ENCODE data around the gene SHLD1.
"Not testable (repeated sequence)": the region's sequence is repeated elsewhere in the genome, so short reads cannot be mapped to it uniquely, and the experiment has no call there.

Gene SHLD1

DNA sequence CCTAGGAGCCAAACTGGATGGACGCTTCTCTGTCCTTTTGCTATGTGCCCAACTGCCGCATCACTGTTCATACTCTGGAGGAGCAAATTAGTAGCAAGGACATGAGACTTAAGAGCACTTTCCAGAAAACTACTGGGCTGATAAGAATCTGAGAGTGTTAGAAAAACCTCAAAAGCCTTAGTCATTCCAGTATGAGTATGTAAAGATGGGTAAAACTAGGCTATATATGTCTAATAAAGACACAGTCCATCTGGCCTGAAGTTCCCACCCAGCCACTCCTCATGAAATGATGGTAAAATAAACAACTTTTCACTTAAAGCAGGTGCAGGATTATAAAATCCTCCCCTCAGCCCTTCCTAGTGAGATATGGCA is 30.6 kb downstream of the SHLD1 start:
- DNase-seq (ENCODE audit: low read depth in 1 of 2, low spot score in 1 of 2), result no peak

DNA sequence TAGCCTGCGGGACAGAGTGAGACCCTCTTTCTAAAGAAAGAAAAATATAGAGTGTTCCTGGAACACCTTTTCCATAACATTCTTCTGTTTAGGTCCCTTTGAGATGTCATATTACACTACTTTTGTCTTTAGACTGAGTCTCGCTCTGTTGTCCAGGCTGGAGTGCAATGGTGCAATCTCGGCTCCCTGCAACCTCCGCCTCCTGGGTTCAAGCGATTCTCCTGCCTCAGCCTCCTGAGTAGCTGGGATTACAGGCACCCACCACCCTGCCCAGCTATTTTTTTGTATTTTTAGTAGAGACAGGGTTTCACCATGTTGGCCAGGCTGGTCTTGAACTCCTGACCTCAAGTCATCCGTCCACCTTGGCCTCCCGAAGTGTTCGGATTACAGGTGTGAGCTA is 31.2 kb downstream of the SHLD1 start:
- DNase-seq (ENCODE audit: low read depth in 1 of 2, low spot score in 1 of 2), result not testable (repeated sequence)

DNA sequence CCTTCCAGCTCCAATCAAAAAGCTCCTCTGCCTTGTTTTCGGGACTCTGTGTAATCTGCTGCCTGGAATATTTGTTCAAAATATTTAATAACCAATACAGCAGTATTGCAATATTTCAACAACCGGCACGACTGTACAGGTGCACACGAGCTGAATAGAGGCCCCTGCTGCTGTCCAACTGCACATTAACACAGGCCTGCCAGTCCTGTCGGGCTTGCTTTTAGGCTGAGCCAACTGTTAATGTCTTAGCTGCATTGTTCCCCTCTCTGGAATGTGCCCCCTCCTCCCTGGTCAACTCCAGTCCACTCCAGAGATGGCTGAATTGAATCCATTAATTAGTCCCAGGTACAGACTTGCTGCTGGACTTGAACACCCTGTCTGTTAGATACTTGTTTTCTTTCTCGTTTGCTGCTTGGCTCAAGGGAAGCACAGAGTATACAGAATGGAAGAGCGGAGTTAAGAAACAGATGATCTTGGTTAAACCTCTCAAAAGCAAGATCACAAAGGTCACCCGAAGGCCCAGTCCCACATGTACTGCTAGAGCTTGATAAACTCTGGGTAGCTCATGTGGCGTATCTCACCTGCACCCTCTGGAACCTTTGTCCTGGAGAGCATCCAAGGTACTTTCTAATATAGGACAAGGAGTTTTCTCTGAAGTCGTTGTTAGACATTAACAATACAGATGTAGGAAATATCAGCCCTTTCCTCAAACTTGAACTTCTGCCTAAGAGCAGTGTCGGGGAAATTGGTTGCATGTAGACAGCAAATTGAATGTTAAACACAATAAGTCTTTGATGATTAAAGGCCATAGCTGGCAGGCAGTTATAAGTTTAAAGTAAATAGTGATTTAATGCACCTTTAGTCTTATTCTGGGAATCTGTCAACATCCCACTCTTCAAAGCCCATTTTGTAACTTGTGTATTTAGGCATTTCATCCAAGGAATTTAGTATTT is 31.9 kb downstream of the SHLD1 start:
- no peak for DNase-seq (ENCODE audit: low read depth in 1 of 2, low spot score in 1 of 2)

DNA sequence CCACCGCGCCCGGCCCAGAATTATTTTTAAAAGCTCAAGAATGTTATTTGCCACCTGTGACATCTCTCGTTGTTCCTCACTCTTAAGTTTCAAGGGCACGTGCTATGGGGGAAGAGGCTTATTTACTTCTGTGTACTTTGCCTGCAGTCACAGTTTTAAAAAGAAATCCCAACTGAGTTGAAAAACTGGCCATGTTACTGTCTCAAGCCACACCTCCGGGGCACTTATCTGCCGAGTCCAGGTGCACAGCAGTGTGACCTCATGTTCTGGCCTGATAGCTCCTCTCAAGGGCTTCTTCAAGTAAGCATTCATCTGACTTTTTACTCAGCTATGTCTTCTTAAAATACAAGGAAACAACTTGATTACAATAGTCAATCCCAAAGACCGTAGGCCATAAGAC is 34.5 kb downstream of the SHLD1 start:
- DNase-seq (ENCODE audit: low read depth in 1 of 2, low spot score in 1 of 2), result no peak

DNA sequence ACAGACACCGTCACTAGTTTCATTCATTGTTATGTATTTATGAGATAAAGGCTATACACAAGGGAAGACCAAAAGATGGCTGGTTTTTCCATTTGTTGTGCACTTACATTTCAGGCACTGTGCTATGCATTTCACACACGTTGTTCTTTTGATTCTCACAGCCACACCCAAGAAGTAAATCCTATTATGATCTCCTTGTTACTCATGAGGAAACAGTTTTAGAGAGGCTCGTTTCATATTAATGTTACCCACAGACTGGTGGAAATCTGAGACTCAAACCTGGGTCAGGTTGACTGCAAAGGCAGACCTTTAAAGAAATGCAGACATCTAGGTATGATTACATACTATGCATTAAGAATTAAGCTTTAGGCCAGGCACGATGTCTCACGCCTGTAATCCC is 34.9 kb downstream of the SHLD1 start:
- no peak for DNase-seq (ENCODE audit: low read depth in 1 of 2, low spot score in 1 of 2)

DNA sequence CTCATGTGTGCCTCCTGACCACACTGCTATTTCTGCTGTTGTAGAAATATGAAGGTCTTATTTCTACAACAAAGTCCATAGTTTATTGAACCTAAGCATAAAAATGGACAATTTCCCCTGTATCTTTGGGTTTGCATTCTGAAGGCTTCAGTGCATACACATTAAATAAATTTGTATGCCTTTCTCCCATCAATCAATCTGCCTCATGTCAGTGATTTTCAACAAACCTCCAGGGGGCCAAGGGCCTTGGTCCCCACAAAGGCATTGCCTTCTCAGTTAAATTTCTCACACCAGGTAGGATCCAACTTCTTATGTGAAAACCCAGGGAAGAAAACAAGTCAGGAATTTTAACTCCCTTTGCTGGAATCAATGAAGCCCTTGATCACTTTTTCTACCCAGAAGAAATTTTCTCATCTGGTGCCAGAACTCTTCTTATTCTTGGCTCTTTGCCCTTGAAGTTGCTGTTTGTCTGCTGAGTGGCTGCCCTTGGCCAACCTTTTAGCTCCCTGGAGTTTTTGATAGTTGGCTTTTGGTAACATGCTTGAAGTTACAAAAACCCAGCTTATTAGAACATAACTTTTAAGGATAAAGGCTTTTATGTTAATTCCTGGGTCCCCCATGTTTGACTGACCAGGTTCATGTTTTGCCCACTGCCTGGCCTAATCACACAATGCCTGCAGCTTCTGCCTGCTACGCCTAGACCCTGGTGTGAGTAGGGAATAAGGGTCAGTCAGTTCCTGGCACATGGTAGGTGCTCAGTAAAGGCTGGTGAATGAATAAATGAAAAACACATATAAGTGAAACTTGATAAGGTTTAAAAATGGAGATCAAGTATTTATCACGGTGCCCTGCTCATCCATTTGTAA is 37.0 kb downstream of the SHLD1 start:
- no peak for DNase-seq (ENCODE audit: low read depth in 1 of 2, low spot score in 1 of 2)

DNA sequence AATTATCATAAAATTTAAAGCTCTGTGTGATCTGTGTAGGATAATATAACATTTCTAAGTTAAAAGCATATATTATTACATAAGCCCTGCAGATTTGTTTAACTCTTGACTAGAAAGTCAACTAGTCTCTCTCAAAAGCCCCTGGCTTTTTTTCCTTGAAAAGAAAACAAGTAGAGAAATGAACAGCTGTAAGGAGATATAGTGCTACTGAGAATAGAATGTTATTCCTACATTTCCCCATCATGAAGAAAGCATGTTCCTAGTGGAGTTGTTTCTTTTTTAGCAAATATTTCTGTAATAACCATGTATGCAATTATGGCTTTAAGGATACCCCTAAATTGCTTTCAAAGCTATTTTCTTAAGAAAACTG is 37.6 kb downstream of the SHLD1 start:
- DNase-seq (ENCODE audit: low read depth in 1 of 2, low spot score in 1 of 2), result no peak

DNA sequence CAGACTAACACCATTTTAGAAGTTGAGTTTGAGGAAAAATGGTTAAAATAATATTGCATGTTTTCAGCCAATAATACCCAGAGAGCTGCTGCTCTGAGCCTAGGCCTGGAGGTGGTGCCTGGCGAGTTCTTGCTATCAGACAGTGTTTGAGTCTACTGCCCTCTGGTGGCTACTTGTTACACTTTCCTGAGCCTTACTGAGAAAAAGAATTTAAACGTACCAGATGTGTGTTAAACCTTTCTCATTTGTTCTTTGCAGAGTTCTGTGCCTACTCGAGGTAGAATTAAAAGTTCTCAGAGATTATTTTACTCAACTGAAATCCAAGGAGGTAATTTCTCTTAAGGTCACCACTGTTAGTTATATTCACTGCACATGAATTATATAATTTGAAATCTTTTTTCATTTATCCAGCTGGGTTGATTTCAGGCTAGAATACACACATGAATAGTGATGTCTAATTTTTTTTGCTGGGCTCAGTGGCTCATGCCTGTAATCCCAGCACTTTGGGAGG is 38.2 kb downstream of the SHLD1 start:
- DNase-seq (ENCODE audit: low read depth in 1 of 2, low spot score in 1 of 2), result peak in 1 of 2 donors; percentile 56

DNA sequence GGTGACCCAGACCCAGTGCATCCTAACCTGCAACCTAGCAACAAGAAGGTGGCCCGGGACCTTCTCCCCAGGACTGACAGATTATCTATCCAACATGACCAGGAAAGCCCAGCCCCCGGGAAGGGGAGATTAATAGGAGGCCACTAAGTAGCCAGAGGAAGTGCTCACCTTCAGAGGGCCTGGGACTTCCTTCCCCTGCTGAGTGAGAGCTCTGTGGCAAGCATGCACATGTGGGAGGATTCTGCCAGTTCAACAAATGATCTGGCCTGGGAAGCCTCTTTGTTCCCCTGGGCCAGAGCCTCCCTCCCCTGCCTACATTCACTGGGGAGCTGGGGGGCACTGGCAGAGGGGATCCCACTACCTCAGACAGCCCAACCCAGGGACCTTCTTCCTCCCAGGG is 39.6 kb downstream of the SHLD1 start:
- no peak for DNase-seq (ENCODE audit: low read depth in 1 of 2, low spot score in 1 of 2)

DNA sequence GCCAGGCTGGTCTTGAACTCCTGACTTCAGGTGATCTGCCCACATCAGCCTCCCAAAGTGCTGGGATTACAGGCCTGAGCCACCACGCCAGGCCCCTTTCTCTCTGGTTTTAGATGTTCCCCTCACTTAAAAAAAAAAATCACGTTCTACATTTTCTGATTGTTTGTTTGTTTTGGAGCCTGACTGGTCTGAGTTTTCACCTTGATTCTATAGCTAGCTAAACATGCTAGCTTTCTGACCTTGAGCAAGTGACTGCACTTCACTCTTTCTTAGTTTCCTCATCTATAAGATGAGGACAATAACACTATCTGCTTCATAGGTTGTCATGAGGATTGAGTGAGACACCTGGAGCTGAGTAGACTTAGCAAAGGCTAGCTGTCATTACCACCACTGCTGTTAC is 43.7 kb downstream of the SHLD1 start:
- DNase-seq (ENCODE audit: low read depth in 1 of 2, low spot score in 1 of 2), result no peak

DNA sequence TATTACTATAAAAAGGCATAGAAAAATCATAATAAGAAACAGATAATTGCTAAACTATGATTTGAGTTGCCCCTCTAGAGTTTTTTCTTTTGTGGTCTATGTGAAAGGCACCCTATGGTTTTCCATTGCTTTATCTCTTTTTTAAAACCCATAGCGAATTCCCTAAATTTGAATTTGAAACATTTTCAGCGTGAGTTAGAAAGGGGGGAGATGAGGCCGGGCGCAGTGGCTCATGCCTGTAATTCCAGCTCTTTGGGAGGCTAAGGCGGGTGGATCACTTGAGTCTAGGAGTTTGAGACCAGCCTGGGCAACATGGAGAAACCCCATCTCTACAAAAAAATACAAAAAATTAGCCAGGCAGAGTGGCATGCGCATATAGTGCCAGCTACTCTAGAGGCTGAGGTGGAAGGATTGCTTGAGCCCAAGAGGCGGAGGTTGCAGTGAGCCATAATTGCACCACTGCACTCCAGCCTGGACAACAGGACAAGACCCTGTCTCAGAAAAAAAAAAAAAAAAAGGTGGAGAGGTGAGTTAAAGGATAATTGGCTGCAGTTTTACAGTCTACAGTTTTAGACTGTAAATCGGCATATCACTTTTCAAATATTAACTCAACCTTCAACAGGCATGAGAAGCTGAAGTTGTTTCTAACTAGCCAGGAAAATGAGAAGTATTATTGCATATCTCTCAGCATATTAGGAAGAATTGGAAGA is 46.3 kb downstream of the SHLD1 start:
- no peak for DNase-seq (ENCODE audit: low read depth in 1 of 2, low spot score in 1 of 2)

DNA sequence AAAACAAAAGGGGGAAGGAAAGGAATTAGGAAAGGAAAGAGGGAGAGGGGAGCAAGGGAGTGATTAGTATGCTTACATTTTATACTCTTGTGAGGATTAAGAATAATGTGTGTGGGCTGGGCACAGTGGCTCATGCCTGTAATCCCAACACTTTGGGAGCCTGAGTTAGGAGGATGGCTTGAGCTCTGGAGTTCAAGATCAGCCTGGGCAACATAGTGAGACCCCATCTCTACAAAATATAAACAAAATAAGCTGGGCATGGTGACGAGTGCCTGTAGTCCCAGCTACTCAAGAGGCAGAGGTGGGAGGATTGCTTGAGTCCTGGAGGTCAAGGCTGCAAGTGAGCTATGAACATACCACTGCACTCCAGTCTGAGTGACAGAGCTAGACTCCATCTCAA is 47.0 kb downstream of the SHLD1 start:
- DNase-seq (ENCODE audit: low read depth in 1 of 2, low spot score in 1 of 2), result no peak

DNA sequence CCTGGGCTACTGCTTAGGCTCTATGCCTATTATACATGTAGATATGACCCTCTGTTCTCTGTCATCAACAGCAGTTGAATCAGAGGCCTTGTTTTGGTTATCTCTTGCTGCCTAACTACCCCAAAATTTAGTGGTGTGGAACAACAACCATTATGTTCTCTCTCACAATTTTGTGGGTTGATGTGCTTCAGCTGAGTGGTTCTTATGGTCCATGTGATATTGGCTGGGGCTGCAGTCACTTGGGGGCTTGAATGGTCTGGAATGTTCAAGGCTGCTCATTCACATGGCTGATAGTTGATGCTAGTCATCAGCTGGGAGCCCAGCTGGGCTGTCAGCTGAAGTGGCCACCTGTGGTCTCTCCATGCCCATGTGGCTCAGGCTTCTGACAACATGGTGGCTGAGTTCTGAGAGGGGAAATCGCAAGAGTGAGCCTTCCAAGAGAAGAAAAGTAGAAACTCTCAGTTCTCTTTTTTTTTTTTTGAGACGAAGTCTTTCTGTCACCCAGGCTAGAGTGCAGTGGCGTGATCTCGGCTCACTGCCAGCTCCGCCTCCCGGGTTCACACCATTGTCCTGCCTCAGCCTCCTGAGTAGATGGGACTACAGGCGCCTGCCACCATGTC is 47.8 kb downstream of the SHLD1 start:
- no peak for DNase-seq (ENCODE audit: low read depth in 1 of 2, low spot score in 1 of 2)

DNA sequence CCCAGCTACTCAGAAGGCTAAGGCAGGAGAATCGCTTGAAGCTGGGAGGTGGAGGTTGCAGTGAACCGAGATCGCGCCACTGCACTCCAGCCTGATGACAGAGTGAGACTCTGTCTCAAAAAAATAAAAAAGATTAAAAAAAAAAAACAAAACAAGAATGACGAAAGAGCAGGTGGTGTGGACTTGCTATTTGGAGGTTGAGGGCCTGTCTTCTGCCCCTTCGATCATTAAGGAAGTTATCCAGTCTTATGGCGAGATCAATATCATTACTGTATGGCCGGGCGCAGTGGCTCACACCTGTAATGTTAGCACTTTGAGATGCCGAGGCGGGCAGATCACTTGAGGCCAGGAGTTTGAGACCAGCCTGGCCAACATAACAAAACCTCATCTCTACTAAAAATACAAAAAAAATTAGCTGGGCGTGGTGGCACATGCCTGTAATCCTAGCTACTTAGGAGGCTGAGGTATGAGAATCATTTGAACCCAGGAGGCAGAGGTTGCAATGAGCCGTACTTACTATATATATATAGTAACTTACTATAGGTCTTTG is 53.6 kb downstream of the SHLD1 start:
- not testable (repeated sequence) for DNase-seq (ENCODE audit: low read depth in 1 of 2, low spot score in 1 of 2)

DNA sequence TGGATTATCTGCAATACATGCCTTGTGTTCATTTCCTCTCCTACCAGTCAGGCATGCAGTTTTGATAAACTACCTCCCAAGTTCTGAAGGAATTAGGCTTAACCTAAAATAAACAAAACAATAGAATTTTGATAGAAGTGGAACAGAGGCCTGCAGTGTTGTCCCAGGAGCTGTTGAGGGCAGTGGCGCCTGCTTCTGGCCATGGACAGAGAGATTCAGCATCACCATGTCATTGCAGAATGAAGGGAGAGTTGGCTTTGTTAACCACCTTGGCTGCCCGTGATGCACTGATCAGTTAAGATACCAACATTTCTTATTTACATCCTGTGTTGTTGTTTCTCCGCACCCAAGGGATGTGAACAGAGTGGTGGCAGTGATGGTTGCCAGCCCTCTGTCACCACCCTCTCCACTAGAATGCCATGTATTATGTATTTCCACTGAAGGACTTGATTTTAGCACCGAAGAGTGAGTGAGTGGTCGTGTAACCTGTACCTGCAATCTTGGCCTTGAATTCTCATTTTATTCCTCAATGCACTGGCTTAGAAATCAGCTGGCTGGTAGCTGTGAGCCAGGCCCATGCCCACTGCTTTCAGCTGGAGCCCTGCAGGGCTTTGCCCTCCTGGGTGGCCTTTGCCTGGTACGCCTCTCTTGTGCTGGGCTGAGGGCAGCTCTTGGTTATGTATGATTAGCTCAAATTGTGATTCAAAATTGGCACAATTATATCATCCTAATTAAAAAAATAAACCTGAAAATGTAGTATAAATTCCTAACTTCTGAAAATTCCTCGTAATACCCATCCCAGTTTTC is 56.5 kb downstream of the SHLD1 start:
- no peak for DNase-seq (ENCODE audit: low read depth in 1 of 2, low spot score in 1 of 2)

DNA sequence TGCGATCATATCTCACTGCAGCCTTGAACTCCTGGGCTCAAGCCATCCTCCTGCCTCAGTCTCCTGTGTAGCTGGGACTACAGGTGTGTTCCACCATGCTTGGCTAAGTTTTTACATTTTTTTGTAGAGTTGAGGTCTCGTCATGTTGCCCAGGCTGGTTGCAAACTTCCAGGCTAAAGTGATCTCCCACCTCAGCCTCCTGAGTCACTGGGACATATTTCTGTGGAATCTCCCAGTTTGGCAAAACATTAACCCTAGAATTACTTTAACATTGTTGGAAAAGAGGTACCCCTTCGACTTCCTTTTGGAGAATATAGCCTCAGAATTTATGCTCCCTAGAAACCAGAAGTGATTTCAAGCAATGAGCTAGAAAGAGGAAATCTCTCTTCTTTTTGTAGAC is 57.2 kb downstream of the SHLD1 start:
- no peak for DNase-seq (ENCODE audit: low read depth in 1 of 2, low spot score in 1 of 2)

DNA sequence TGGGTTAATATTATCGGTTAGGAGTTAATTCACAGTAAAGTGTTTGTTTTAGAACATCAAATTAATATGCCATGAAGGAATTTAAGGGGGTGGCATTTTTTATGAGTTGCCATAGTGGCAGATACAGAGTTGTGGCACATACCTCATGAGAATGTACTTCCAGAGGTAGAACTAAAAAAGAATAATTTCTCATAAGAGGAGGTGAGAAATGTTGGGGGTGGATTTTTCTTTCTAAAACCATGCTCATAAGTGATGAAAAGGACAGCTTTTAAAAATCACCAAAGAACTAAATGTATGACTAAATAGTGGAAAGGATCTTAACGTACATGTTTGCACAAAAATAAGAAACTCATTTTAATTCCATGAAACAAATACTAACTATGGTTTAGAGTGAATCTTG is 58.7 kb downstream of the SHLD1 start:
- DNase-seq (ENCODE audit: low read depth in 1 of 2, low spot score in 1 of 2), result no peak

DNA sequence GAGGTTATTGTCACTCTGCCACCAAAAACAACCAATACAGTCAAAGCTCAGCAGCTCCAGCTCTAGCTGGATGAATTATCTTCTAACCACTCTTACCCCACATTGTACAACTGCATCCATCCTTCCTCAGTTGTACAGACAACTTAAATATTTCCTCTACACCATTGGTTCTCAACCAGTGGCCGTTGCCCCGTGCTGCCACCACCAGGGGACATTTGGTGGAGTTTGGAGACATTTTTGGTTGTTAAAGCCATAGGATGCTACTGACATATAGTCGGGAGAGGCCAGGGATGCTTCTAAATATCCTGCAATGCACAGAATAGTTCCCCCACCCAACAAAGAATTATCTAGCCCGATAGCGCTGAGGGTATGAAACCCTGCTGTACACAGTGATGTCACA is 59.3 kb downstream of the SHLD1 start:
- no peak for DNase-seq (ENCODE audit: low read depth in 1 of 2, low spot score in 1 of 2)

DNA sequence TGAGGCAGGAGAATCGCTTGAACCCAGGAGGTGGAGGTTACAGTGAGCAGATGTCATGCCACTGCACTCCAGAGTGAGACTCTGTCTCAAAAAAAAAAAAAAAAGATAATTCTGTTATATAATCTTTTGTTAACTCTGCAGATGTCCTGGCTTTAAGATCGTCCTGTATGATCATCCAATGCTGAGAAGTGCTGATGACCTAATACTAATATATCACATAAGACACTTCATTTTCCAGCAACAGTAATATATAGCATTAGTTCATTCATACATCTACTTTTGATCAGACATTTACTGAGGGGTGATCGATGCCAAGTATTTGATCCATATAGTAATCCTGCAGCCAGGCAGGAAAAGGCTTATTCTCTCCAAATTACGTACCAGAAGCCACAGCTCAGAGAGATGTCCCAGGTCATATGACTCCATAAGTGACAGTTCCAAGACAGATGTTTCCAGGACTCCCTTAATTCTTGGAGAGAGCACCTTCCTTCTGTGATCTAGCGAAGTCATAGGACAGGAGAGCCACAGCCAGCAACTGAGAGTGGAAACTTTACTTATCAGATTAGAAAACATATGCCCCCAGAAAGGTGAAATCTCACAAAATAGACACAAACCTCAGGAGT is 60.7 kb downstream of the SHLD1 start:
- DNase-seq (ENCODE audit: low read depth in 1 of 2, low spot score in 1 of 2), result no peak
